K562 (cell line): ENCODE results near the gene HACL1. TPM values are rescaled to one million over a fixed set of nuclear protein-coding genes. Genes with fewer than 3 reads are reported as not detected.
A peak's percentile ranks its signal among the peaks of the same experiment; 100 is the strongest.

ENCODE experiments used
- CBFA2T2 ChIP-seq: fragments of 450-650 bp; conservative IDR thresholded peaks from 2 replicates; pipeline ENCODE4 v1.6.1; 2017; ENCODE audit warnings: mild to moderate bottlenecking
- CBFA2T3 ChIP-seq: fragments of 450-650 bp; IDR thresholded peaks from 2 replicates; pipeline ENCODE4 v1.6.1; 2017
- CBX5 ChIP-seq: IDR thresholded peaks from 2 replicates; pipeline ENCODE4 v1.6.1; 2014; ENCODE audit warnings: low read depth, borderline replicate concordance
- CHCHD3 ChIP-seq: fragments of 250-450 bp; sonication (Bioruptor Pico); IDR thresholded peaks from 2 replicates; pipeline ENCODE4 v2.1.2; 2022; ENCODE audit warnings: mild to moderate bottlenecking
- CREB5 ChIP-seq: fragments of 250-450 bp; sonication (Bioruptor Pico); IDR thresholded peaks from 2 replicates; pipeline ENCODE4 v1.5.0; 2020; ENCODE audit warnings: mild to moderate bottlenecking
- HBP1 ChIP-seq: fragments of 450-650 bp; formaldehyde crosslinking; IDR thresholded peaks from 2 replicates; pipeline ENCODE4 v1.4.0; 2022; ENCODE audit warnings: missing genetic modification characterization
- HMGN3 ChIP-seq: IDR thresholded peaks from 2 replicates; pipeline ENCODE4 v1.6.1; 2011; ENCODE audit warnings: borderline replicate concordance, low read depth, mild to moderate bottlenecking, mixed read lengths, low read length; ENCODE audit not compliant: insufficient read length; ENCODE audit errors: extremely low read depth
- HNRNPK ChIP-seq: fragments of 200-400 bp; formaldehyde crosslinking; IDR thresholded peaks from one replicate; pipeline ENCODE4 v1.6.1; 2018; ENCODE audit warnings: mild to moderate bottlenecking, low read depth, low read length; ENCODE audit not compliant: poor library complexity, severe bottlenecking
- IRF9 ChIP-seq: fragments of 450-650 bp; IDR thresholded peaks from 2 replicates; pipeline ENCODE4 v1.6.1; 2016; ENCODE audit warnings: missing biosample characterization, missing genetic modification characterization
- KLF13 ChIP-seq: fragments of 450-650 bp; IDR thresholded peaks from 2 replicates; pipeline ENCODE4 v1.6.1; 2016; ENCODE audit warnings: missing genetic modification characterization, low read depth, mild to moderate bottlenecking, missing compliant biosample characterization, moderate library complexity, borderline replicate concordance
- MBD1 ChIP-seq: fragments of 250-450 bp; sonication (Bioruptor Pico); IDR thresholded peaks from 2 replicates; pipeline ENCODE4 v1.8.0; 2022; ENCODE audit warnings: inconsistent platforms
- MCM7 ChIP-seq, 2 experiments: fragments of 450-650 bp; IDR thresholded peaks; 2 replicates each; pipeline ENCODE4 v1.6.1; 2016 to 2018
- PHF20 ChIP-seq: fragments of 450-650 bp; IDR thresholded peaks from 2 replicates; pipeline ENCODE4 v1.6.1; 2018; ENCODE audit not compliant: partially characterized antibody
- PRMT5 ChIP-seq: sonication (generic); formaldehyde crosslinking; IDR thresholded peaks from 2 replicates; pipeline ENCODE4 v1.5.0; 2020; ENCODE audit warnings: missing genetic modification reagents
- PYGO2 ChIP-seq: fragments of 450-650 bp; IDR thresholded peaks from 2 replicates; pipeline ENCODE4 v1.6.1; 2016; ENCODE audit warnings: mild to moderate bottlenecking, missing genetic modification characterization, moderate library complexity, missing compliant biosample characterization
- SLC30A9 ChIP-seq: fragments of 250-450 bp; sonication (Bioruptor Pico); IDR thresholded peaks from 2 replicates; pipeline ENCODE4 v1.8.0; 2022; ENCODE audit warnings: mild to moderate bottlenecking, moderate library complexity
- SOX6 ChIP-seq: fragments of 450-650 bp; IDR thresholded peaks from 2 replicates; pipeline ENCODE4 v1.6.1; 2014; ENCODE audit warnings: mild to moderate bottlenecking
- TAF7 ChIP-seq: fragments of 450-650 bp; IDR thresholded peaks from 2 replicates; pipeline ENCODE4 v1.6.1; 2016; ENCODE audit warnings: missing genetic modification characterization, missing compliant biosample characterization
- TARDBP ChIP-seq: fragments of 450-650 bp; IDR thresholded peaks from 2 replicates; pipeline ENCODE4 v1.6.1; 2016
- TCF7 ChIP-seq: sonication (generic); IDR thresholded peaks from 2 replicates; pipeline ENCODE4 v1.6.1; 2016; ENCODE audit warnings: antibody characterized with exemption, borderline replicate concordance
- ZNF121 ChIP-seq: sonication (generic); formaldehyde crosslinking; conservative IDR thresholded peaks from 2 replicates; pipeline ENCODE4 v1.8.0; 2022; ENCODE audit warnings: missing genetic modification reagents
- ZNF133 ChIP-seq: fragments of 250-450 bp; sonication (Bioruptor Pico); IDR thresholded peaks from 2 replicates; pipeline ENCODE4 v1.4.0; 2020; ENCODE audit warnings: mild to moderate bottlenecking
- ZNF143 ChIP-seq: sonication (generic); formaldehyde crosslinking; IDR thresholded peaks from 2 replicates; pipeline ENCODE4 v1.9.0; 2022; ENCODE audit warnings: mild to moderate bottlenecking, missing genetic modification reagents
- ZNF444 ChIP-seq: fragments of 250-450 bp; sonication (Bioruptor Pico); IDR thresholded peaks from 2 replicates; pipeline ENCODE4 v1.4.0; 2020; ENCODE audit warnings: mild to moderate bottlenecking, moderate library complexity
- ZNF583 ChIP-seq: fragments of 250-450 bp; sonication (Bioruptor Pico); IDR thresholded peaks from 2 replicates; pipeline ENCODE4 v1.4.0; 2020
- ZNF586 ChIP-seq: fragments of 450-650 bp; formaldehyde crosslinking; conservative IDR thresholded peaks from 2 replicates; pipeline ENCODE4 v1.4.0; 2020; ENCODE audit warnings: mild to moderate bottlenecking, moderate library complexity
- ZNF76 ChIP-seq: fragments of 250-450 bp; sonication (Bioruptor Pico); IDR thresholded peaks from 2 replicates; pipeline ENCODE4 v1.4.0; 2020; ENCODE audit warnings: mild to moderate bottlenecking, moderate library complexity, borderline replicate concordance
- ZSCAN29 ChIP-seq: fragments of 450-650 bp; IDR thresholded peaks from 2 replicates; pipeline ENCODE4 v1.6.1; 2017
- polyA plus RNA-seq, 8 experiments: library from polyadenylated mRNA; depleted of rRNA in 4 of 8; stranded (reverse) in 5 of 8; unstranded in 3 of 8; fragments of >200 nt; fragmentation: Nextera tagmentation in 2 of 8; fragmentation: Illumina TruSeq in 1 of 8; extraction: Ambion mirVana in 2 of 8; extraction: Trizol in 1 of 8; gene quantifications; 2 replicates each; pipeline versions ENCODE4 v1.2.1 to v1.2.3, GENCODE V29; 2011 to 2014; ENCODE audit warnings: inconsistent platforms in 1 of 8, missing spikeins in 1 of 8
- total RNA-seq, 7 experiments: library from RNA; depleted of rRNA in 6 of 7; stranded (reverse); fragments of >200 nt in 6 of 7; fragmentation: Illumina TruSeq in 2 of 7; extraction: Trizol in 2 of 7; gene quantifications; 2 replicates each; pipeline versions ENCODE4 v1.2.1 to v1.2.3, GENCODE V29; 2011 to 2021; ENCODE audit warnings: low replicate concordance in 1 of 7

HACL1 gene
- total and polyA plus RNA-seq, 9 of the 15 experiments (the other 6 are each of a cell fraction or from before 2014, with no cell fraction given) = 18.9 to 61.5 (median 30.5) TPM

GRCh38 chr3:15591928-15592327, 9.4 kb downstream of the HACL1 start (continued):
- TF ChIP-seq MBD1 (CRISPR knock-in tag) = no peak
- no peak for TF ChIP-seq MCM7 (IDR thresholded peaks at IDR 0.05)
- peak; percentile 92; the same call in 1 of the 2 replicates for TF ChIP-seq CREB5
- no peak for TF ChIP-seq IRF9 (tag)
- no peak for TF ChIP-seq HMGN3
- TF ChIP-seq TARDBP = no peak
- no peak for TF ChIP-seq ZSCAN29
- peak; percentile 99 for TF ChIP-seq ZNF76
- TF ChIP-seq ZNF133 = peak; percentile 86; the same call in 1 of the 2 replicates
- TF ChIP-seq PYGO2 = no peak
- peak; percentile 100 for TF ChIP-seq SLC30A9 (CRISPR knock-in tag)
- no peak for TF ChIP-seq PRMT5 (CRISPR knock-in tag)
- peak; percentile 88; the same call in 1 of the 2 replicates for TF ChIP-seq CHCHD3
- TF ChIP-seq KLF13 (tag) = no peak
- no peak for TF ChIP-seq TCF7
- no peak for TF ChIP-seq ZNF444 (CRISPR knock-in tag)
- TF ChIP-seq SOX6 = no peak
- TF ChIP-seq ZNF586 (CRISPR knock-in tag) = no peak
- TF ChIP-seq CBX5 = no peak
- TF ChIP-seq HBP1 (CRISPR knock-in tag) = no peak
- TF ChIP-seq PHF20 = no peak
- TF ChIP-seq CBFA2T3 = no peak
- no peak for TF ChIP-seq ZNF143 (CRISPR knock-in tag)
- no peak for TF ChIP-seq ZNF121 (CRISPR knock-in tag)
- no peak for TF ChIP-seq HNRNPK
- TF ChIP-seq CBFA2T2 = no peak
- TF ChIP-seq ZNF583 (CRISPR knock-in tag) = peak; percentile 91
- no peak for TF ChIP-seq TAF7
